ENCODE results near the gene ANKRD44.

ANKRD44 gene

DNA sequence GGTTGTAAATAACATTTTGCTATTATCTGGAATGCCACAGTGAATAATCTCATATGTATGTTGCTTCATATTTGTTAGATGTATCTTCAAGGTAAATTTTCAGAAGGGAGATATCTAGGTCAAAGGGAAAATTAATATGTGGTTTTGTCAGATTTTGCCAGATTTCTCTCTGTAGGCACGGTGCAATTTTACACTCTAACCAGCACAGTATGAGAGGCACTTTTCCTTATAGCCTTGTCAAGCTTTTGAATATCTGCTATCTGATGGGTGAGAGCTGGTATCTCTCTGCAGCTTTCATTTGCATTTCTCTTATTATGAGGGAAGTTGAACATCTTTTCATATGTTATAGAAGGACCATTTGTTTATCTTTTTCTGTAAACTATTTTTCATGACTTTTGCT, 208.3 kb downstream of the ANKRD44 start:
- Histone ChIP-seq H3K27me3 (ENCODE audit: control insufficient read depth, insufficient read depth, low read length) (no peaks in the 10 kb centered on the region), H3K36me3 (ENCODE audit: control insufficient read depth, insufficient read depth, low read length) (peaks cover 2% of the 10 kb centered on the region), H3K9ac (ENCODE audit: low read depth, low read length) (no peak overlapping the region), H3K9me3 (ENCODE audit: control insufficient read depth, insufficient read depth, low read length) (no peaks in the 10 kb centered on the region), H3K4me3 (ENCODE audit: low read depth, low read length) (no peak overlapping the region), H3K4me1 (ENCODE audit: control insufficient read depth, insufficient read depth, low read length) (no peaks in the 10 kb centered on the region)

DNA sequence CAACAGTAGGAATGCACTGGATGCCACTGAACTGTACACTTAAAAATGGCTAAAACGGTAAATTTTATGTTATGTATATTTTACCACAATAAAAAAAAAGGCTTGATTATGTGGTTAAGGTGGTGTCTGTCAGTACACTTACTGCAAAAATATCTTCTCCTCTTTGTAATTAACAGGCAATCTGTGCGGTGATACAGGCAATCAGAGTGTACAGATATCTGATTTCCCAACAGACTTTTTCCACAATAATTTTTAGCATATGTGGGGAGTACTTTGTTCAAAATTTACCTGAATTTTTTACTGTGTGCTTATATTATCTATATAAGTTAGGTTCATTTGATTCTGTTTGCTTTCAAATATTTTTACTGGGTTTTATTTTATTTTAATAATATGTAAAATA, 209.1 kb downstream of the ANKRD44 start:
- no peaks in the 10 kb centered on the region for H3K4me1 ChIP-seq (ENCODE audit: control insufficient read depth, insufficient read depth, low read length)
- H3K36me3 ChIP-seq (ENCODE audit: control insufficient read depth, insufficient read depth, low read length) = peaks cover 2% of the 10 kb centered on the region
- H3K27me3 ChIP-seq (ENCODE audit: control insufficient read depth, insufficient read depth, low read length) = no peaks in the 10 kb centered on the region

DNA sequence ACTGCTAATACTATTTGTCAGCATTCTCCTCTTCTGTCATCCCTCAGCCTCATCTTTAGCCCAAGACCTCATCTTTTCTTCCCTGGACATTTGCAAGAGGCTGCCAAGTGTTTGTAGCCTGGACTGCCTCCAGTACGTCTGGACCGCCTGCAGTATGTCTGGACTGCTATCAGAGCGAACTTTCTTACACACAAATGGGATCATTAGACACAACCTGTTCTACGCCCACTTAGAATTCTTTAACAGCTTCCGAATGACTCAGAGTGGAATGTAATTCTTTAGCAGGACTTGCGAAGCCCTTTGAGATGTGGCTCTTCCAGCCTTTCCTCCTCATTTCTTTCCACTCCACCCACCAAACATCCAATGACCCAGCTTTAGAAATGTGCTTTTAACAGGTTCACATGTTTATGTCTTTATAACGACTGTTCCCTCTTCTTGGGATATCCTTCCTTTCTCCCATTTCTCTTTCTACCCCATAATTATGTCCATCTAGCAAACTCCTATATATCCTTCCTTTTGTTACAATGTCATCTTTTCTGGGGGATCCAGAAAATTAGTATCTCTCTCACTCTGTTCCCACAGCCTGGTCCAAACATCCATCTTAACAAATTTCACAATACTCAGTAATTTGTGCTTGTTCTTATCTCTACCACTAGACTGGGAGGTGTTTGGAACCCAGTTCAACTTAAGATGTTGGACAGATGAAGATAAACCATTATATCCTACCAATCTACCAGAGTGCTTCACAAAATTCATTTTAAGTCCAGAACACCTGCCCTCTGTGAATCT, 212.8 kb downstream of the ANKRD44 start:
- no peaks in the 10 kb centered on the region for H3K9me3 ChIP-seq (ENCODE audit: control insufficient read depth, insufficient read depth, low read length)
- H3K4me3 ChIP-seq (ENCODE audit: low read depth, low read length) = no peak overlapping the region
- H3K27me3 ChIP-seq (ENCODE audit: control insufficient read depth, insufficient read depth, low read length) = no peaks in the 10 kb centered on the region
- no peaks in the 10 kb centered on the region for H3K36me3 ChIP-seq (ENCODE audit: control insufficient read depth, insufficient read depth, low read length)
- no peaks in the 10 kb centered on the region for H3K4me1 ChIP-seq (ENCODE audit: control insufficient read depth, insufficient read depth, low read length)
- no peak overlapping the region for H3K9ac ChIP-seq (ENCODE audit: low read depth, low read length)

More for the DNA sequence above, 209.1 kb downstream of the ANKRD44 start:
- Histone ChIP-seq H3K9me3 (ENCODE audit: control insufficient read depth, insufficient read depth, low read length) (no peaks in the 10 kb centered on the region), H3K4me3 (ENCODE audit: low read depth, low read length) (no peak overlapping the region), H3K9ac (ENCODE audit: low read depth, low read length) (no peak overlapping the region)

DNA sequence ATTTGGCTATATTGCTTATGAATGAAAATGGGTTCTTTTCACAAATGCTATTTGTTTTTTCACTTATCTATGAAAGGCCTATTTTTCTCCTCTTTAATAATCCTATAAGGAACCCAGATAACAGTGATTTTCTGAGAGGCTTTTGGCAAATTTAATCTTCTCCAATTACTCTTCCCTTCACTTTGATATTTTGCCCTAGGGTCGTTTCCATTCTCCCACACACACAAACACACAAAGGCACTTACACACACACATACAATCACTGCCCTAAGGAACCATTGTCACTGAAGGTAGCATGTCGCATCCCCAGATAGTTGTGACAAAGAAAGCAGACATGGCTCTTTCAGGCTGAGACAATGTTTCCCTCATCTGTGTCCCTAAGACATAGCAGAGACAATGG, 213.9 kb downstream of the ANKRD44 start:
- no peaks in the 10 kb centered on the region for H3K36me3 ChIP-seq (ENCODE audit: control insufficient read depth, insufficient read depth, low read length)
- H3K4me3 ChIP-seq (ENCODE audit: low read depth, low read length) = no peak overlapping the region
- H3K4me1 ChIP-seq (ENCODE audit: control insufficient read depth, insufficient read depth, low read length) = no peaks in the 10 kb centered on the region
- no peaks in the 10 kb centered on the region for H3K27me3 ChIP-seq (ENCODE audit: control insufficient read depth, insufficient read depth, low read length)
- no peaks in the 10 kb centered on the region for H3K9me3 ChIP-seq (ENCODE audit: control insufficient read depth, insufficient read depth, low read length)
- H3K9ac ChIP-seq (ENCODE audit: low read depth, low read length) = no peak overlapping the region

DNA sequence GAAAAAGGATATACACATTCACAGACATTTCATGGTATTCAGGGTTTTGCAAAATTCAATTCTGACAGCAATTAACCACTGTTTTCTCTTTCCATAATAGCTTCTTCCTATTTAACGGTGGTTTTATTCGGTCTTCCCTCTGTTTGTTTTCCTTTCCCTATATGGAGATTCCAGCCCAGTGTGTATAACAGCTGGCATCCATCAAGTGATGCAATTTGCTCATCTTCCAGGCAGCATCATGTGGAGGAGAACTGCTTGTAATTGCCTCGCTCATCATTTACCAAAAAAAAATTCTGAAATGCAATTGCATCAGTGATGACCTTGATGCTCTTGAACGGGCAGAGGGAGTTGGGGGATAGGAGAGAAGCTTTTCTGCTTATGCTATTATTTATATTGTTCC, 218.1 kb downstream of the ANKRD44 start:
- no peak overlapping the region for H3K4me3 ChIP-seq (ENCODE audit: low read depth, low read length)
- H3K9ac ChIP-seq (ENCODE audit: low read depth, low read length) = no peak overlapping the region
- H3K4me1 ChIP-seq (ENCODE audit: control insufficient read depth, insufficient read depth, low read length) = no peaks in the 10 kb centered on the region
- no peaks in the 10 kb centered on the region for H3K36me3 ChIP-seq (ENCODE audit: control insufficient read depth, insufficient read depth, low read length)
- H3K27me3 ChIP-seq (ENCODE audit: control insufficient read depth, insufficient read depth, low read length) = no peaks in the 10 kb centered on the region
- H3K9me3 ChIP-seq (ENCODE audit: control insufficient read depth, insufficient read depth, low read length) = no peaks in the 10 kb centered on the region

DNA sequence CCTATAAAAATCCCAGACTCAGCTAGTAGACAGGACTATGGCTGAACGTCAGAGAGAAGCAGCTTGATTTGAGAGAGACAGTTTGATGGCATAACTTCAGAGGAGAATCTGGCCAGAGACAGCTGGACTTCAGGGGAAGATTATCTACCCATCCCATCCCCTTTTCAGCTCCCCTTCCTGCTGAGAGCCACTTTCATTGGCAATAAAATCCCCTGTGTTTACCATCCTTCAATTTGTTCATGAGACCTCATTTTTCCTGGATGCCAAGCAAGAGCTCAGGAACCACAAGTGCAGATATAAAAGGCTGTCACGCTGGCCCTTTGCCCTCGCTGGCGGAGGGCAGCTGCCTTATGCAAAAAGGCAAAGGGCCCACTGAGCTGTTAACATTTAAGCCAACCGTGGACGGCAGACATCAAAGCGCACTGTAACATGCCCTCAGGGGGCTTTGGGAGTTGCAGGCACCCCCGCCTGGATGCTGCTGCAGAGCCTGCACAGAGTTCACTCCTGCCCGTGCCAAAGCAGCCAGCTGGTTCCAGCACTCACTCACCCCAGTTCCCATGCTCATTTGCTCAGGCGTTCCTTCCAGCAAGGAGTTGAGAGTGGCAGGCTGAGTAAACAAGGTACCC, 219.7 kb downstream of the ANKRD44 start:
- Histone ChIP-seq H3K4me1 (ENCODE audit: control insufficient read depth, insufficient read depth, low read length) (no peaks in the 10 kb centered on the region), H3K9ac (ENCODE audit: low read depth, low read length) (no peak overlapping the region), H3K36me3 (ENCODE audit: control insufficient read depth, insufficient read depth, low read length) (no peaks in the 10 kb centered on the region), H3K4me3 (ENCODE audit: low read depth, low read length) (no peak overlapping the region), H3K27me3 (ENCODE audit: control insufficient read depth, insufficient read depth, low read length) (no peaks in the 10 kb centered on the region), H3K9me3 (ENCODE audit: control insufficient read depth, insufficient read depth, low read length) (no peaks in the 10 kb centered on the region)

DNA sequence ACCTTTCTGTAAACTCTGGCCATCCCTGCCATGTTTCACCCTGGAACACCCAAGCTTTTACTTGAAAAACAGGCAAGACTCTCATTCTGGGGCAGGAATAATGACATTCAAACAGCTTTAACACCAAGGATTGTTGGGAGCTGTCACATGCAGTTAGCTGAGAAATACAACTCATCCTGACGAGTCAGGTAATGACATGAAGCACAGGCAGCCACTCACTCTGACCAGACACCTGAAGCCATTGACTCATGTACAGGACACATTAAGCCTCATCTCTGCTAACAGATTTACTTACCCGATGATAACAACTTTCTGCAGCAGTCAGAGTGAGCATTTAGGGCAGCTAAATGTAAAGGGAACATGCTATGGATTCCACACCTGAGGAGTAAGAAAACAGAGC, 220.9 kb downstream of the ANKRD44 start:
- Histone ChIP-seq H3K4me1 (ENCODE audit: control insufficient read depth, insufficient read depth, low read length) (no peaks in the 10 kb centered on the region), H3K9me3 (ENCODE audit: control insufficient read depth, insufficient read depth, low read length) (no peaks in the 10 kb centered on the region), H3K36me3 (ENCODE audit: control insufficient read depth, insufficient read depth, low read length) (no peaks in the 10 kb centered on the region), H3K9ac (ENCODE audit: low read depth, low read length) (no peak overlapping the region), H3K27me3 (ENCODE audit: control insufficient read depth, insufficient read depth, low read length) (no peaks in the 10 kb centered on the region), H3K4me3 (ENCODE audit: low read depth, low read length) (no peak overlapping the region)

DNA sequence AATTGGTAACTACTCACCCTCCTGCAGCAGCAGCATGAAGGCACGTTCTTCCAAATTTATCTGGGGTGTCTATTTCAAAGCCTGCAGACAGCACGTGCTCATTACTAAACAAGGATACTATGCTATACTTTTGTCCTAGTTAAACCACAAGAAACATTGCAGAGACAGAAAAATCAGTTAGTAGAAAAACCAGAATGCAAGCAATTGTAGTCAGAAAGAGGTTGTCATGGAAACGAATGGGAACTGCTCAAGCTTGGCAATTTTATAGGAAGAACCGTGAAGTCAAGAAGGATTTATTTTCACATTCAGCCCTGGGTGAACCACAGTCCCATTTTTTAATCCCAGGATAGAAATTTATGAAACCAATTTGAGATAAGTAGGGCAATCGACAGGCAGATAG, 221.9 kb downstream of the ANKRD44 start:
- Histone ChIP-seq H3K36me3 (ENCODE audit: control insufficient read depth, insufficient read depth, low read length) (no peaks in the 10 kb centered on the region), H3K4me3 (ENCODE audit: low read depth, low read length) (no peak overlapping the region), H3K4me1 (ENCODE audit: control insufficient read depth, insufficient read depth, low read length) (no peaks in the 10 kb centered on the region), H3K9ac (ENCODE audit: low read depth, low read length) (no peak overlapping the region), H3K27me3 (ENCODE audit: control insufficient read depth, insufficient read depth, low read length) (no peaks in the 10 kb centered on the region), H3K9me3 (ENCODE audit: control insufficient read depth, insufficient read depth, low read length) (no peaks in the 10 kb centered on the region)

DNA sequence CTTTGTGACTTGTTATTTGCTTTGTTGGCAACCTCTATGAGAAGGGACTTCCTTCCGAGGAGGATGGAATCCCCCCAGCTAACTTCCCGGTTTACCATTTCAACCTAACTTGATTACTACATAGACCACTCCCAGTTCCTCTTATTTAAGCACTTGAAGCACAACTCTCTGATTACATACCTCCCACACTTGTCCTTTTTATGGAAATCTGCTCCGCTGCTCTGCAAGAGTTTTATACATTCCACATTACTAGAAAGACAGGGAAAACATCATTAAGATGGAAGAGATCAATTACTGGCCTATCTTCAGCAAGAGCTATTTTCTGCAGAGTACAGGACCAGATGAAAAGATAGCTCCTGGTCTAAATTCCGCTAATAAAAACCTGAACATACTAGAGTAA, 224.1 kb downstream of the ANKRD44 start:
- Histone ChIP-seq H3K9ac (ENCODE audit: low read depth, low read length) (no peak overlapping the region), H3K9me3 (ENCODE audit: control insufficient read depth, insufficient read depth, low read length) (no peaks in the 10 kb centered on the region), H3K36me3 (ENCODE audit: control insufficient read depth, insufficient read depth, low read length) (no peaks in the 10 kb centered on the region), H3K4me1 (ENCODE audit: control insufficient read depth, insufficient read depth, low read length) (no peaks in the 10 kb centered on the region), H3K27me3 (ENCODE audit: control insufficient read depth, insufficient read depth, low read length) (no peaks in the 10 kb centered on the region), H3K4me3 (ENCODE audit: low read depth, low read length) (no peak overlapping the region)

DNA sequence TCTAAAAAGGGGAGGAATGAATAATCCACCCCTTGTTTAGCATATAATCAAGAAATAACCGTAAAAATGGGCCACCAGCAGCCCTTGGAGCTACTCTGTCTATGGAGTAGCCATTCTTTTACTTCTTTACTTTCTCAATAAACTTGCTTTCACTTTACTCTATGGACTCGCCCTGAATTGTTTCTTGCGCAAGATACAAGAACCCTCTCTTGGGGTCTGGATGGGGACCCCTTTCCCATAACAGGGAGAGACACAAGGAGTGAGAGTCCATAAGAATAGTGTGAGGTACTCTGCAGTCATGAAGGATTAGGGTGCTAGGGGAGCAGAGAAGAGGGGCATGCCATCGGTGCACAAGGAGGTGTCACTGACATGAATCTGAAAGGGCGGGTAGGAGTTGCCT, 224.9 kb downstream of the ANKRD44 start:
- Histone ChIP-seq H3K9ac (ENCODE audit: low read depth, low read length) (no peak overlapping the region), H3K4me3 (ENCODE audit: low read depth, low read length) (no peak overlapping the region), H3K9me3 (ENCODE audit: control insufficient read depth, insufficient read depth, low read length) (no peaks in the 10 kb centered on the region), H3K36me3 (ENCODE audit: control insufficient read depth, insufficient read depth, low read length) (no peaks in the 10 kb centered on the region), H3K4me1 (ENCODE audit: control insufficient read depth, insufficient read depth, low read length) (no peaks in the 10 kb centered on the region), H3K27me3 (ENCODE audit: control insufficient read depth, insufficient read depth, low read length) (no peaks in the 10 kb centered on the region)

DNA sequence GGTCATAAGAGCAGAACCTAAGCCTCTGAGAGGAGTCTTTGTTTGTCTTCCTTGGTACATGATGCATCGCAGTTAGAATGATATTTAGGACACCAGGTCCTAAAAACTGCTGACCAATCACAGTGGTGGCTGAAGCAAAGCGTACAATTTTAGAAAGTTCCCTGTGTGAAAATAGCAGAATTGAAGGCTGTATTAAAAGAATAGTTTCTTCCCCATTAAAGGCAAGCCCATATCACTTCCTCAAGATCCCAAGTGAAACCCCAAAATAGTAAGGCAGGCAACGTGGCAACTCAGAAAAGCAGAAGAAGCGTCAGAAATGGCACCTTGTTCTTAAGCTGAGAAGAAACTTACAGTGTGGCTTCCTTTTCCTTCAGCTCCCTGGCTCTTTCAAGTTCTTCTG, 229.3 kb downstream of the ANKRD44 start:
- H3K9ac ChIP-seq (ENCODE audit: low read depth, low read length) = no peak overlapping the region
- H3K4me3 ChIP-seq (ENCODE audit: low read depth, low read length) = no peak overlapping the region
- no peaks in the 10 kb centered on the region for H3K36me3 ChIP-seq (ENCODE audit: control insufficient read depth, insufficient read depth, low read length)
- H3K27me3 ChIP-seq (ENCODE audit: control insufficient read depth, insufficient read depth, low read length) = no peaks in the 10 kb centered on the region
- no peaks in the 10 kb centered on the region for H3K9me3 ChIP-seq (ENCODE audit: control insufficient read depth, insufficient read depth, low read length)
- H3K4me1 ChIP-seq (ENCODE audit: control insufficient read depth, insufficient read depth, low read length) = no peaks in the 10 kb centered on the region

DNA sequence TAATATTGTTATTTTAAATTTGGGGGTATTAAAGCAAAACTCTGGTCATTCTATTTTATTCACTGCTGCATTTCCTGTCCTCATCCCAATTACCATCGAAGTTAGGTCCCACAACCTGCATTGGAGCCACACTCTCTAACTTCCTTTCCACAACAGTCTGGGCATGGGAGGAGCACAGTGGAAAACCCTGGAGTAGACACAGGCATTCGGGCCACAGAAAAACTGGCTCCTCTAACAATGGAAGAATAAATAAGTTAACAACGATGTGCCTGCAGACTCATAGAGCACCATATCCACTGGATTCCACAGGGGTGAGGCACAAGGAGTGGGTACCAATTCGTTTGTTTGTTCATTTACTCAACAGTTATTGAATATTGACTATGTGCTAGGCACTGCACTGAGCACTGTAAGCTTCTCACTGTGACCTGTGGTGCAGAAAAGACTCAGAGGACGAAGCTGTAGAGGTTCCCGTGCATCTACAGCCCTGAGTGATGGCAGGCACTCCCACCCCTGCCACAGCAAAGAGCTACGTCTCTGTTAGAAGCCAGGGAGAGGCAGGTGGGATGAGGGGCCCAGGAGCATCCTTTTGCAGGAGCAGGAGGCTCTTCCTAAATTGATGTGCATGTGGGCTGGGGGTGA, 229.9 kb downstream of the ANKRD44 start:
- Histone ChIP-seq H3K36me3 (ENCODE audit: control insufficient read depth, insufficient read depth, low read length) (no peaks in the 10 kb centered on the region), H3K9me3 (ENCODE audit: control insufficient read depth, insufficient read depth, low read length) (no peaks in the 10 kb centered on the region), H3K27me3 (ENCODE audit: control insufficient read depth, insufficient read depth, low read length) (no peaks in the 10 kb centered on the region), H3K4me1 (ENCODE audit: control insufficient read depth, insufficient read depth, low read length) (no peaks in the 10 kb centered on the region), H3K9ac (ENCODE audit: low read depth, low read length) (no peak overlapping the region), H3K4me3 (ENCODE audit: low read depth, low read length) (no peak overlapping the region)

All from iPS-15b (cell line).